Mesenchymal stem cell (in vitro differentiated cells and primary cell): ENCODE data around the gene TMEM213.

Source experiments
- DNase-seq: peaks from one replicate; pipeline ENCODE4 v3.0.0-alpha.2; 2013
- H2AFZ ChIP-seq: one replicate; pipeline ENCODE4 v1.6.1; 2013; ENCODE audit warnings: low read depth, mild to moderate bottlenecking, control low read depth, inconsistent platforms, low read length, moderate library complexity
- H2AK5ac ChIP-seq: 2 replicates; pipeline ENCODE4 v1.6.1; 2013; ENCODE audit warnings: low read length, moderate library complexity, mild to moderate bottlenecking, inconsistent platforms; ENCODE audit not compliant: severe bottlenecking
- H2BK120ac ChIP-seq: one replicate; pipeline ENCODE4 v1.6.1; 2013; ENCODE audit warnings: low read depth, mild to moderate bottlenecking, inconsistent platforms, low read length, moderate library complexity
- H2BK12ac ChIP-seq, 2 experiments: one replicate each; pipeline ENCODE4 v1.6.1; 2013; ENCODE audit warnings: inconsistent platforms in 2 of 2, low read length in 2 of 2, mild to moderate bottlenecking in 2 of 2, moderate library complexity in 2 of 2, control low read depth in 1 of 2
- H2BK15ac ChIP-seq: one replicate; pipeline ENCODE4 v1.6.1; 2013; ENCODE audit warnings: mild to moderate bottlenecking, low read depth, inconsistent platforms; ENCODE audit not compliant: poor library complexity, severe bottlenecking
- H2BK5ac ChIP-seq: 2 replicates; pipeline ENCODE4 v1.6.1; 2013; ENCODE audit warnings: low read depth, mild to moderate bottlenecking, low read length, control low read depth, inconsistent platforms; ENCODE audit not compliant: poor library complexity, severe bottlenecking
- H3K14ac ChIP-seq, 2 experiments: one replicate each; pipeline ENCODE4 v1.6.1; 2013; ENCODE audit warnings: inconsistent platforms in 2 of 2, low read length in 2 of 2, control low read depth in 1 of 2, mild to moderate bottlenecking in 1 of 2, moderate library complexity in 1 of 2
- H3K18ac ChIP-seq, 2 experiments: one replicate each; pipeline ENCODE4 v1.6.1; 2013; ENCODE audit warnings: inconsistent platforms in 2 of 2, low read length in 2 of 2, control low read depth in 1 of 2, low read depth in 1 of 2, mild to moderate bottlenecking in 1 of 2
- H3K23ac ChIP-seq, 2 experiments: one replicate each; pipeline ENCODE4 v1.6.1; 2013; ENCODE audit warnings: inconsistent platforms in 2 of 2, low read length in 2 of 2, mild to moderate bottlenecking in 2 of 2, moderate library complexity in 2 of 2, control low read depth in 1 of 2
- H3K27ac ChIP-seq: 2 replicates; pipeline ENCODE4 v1.5.1; 2013; ENCODE audit warnings: mild to moderate bottlenecking, moderate library complexity, low read length, control low read depth, inconsistent platforms; ENCODE audit not compliant: poor library complexity, severe bottlenecking
- H3K27me3 ChIP-seq, 2 experiments: 2 replicates each; pipeline versions ENCODE4 v1.6.1 to v1.7.0; 2013; ENCODE audit warnings: low read length in 2 of 2, mild to moderate bottlenecking in 2 of 2, moderate library complexity in 2 of 2, control low read depth in 1 of 2, inconsistent platforms in 1 of 2; ENCODE audit not compliant: control insufficient read depth in 1 of 2, insufficient read depth in 1 of 2
- H3K36me3 ChIP-seq, 2 experiments: 2 replicates each; pipeline versions ENCODE4 v1.6.1 to v1.7.0; 2013; ENCODE audit warnings: low read length in 2 of 2, control low read depth in 1 of 2, inconsistent platforms in 1 of 2, low read depth in 1 of 2, mild to moderate bottlenecking in 1 of 2; ENCODE audit not compliant: insufficient read depth in 2 of 2, control insufficient read depth in 1 of 2
- H3K4ac ChIP-seq, 2 experiments: one replicate each; pipeline ENCODE4 v1.6.1; 2013; ENCODE audit warnings: inconsistent platforms in 2 of 2, low read length in 2 of 2, mild to moderate bottlenecking in 2 of 2, moderate library complexity in 2 of 2, control low read depth in 1 of 2, low read depth in 1 of 2
- H3K4me1 ChIP-seq: 2 replicates; pipeline ENCODE4 v1.6.1; 2013; ENCODE audit warnings: low read depth, low read length, control low read depth; ENCODE audit not compliant: control insufficient read depth, insufficient read depth
- H3K4me2 ChIP-seq: 2 replicates; pipeline ENCODE4 v1.6.1; 2013; ENCODE audit warnings: low read length, mild to moderate bottlenecking, inconsistent platforms; ENCODE audit not compliant: poor library complexity, severe bottlenecking
- H3K4me3 ChIP-seq, 2 experiments: 2 replicates each; pipeline versions ENCODE4 v1.5.1 to v1.7.0; 2013; ENCODE audit warnings: low read length in 2 of 2, mild to moderate bottlenecking in 2 of 2, control low read depth in 1 of 2, low read depth in 1 of 2; ENCODE audit not compliant: insufficient read depth in 1 of 2
- H3K79me1 ChIP-seq: replicated peaks from 2 replicates; pipeline ENCODE4 v1.6.1; 2013; ENCODE audit warnings: mild to moderate bottlenecking, control low read depth, low read length, inconsistent platforms; ENCODE audit not compliant: poor library complexity, severe bottlenecking
- H3K9ac ChIP-seq: 2 replicates; pipeline ENCODE4 v1.7.0; 2013; ENCODE audit warnings: mild to moderate bottlenecking, low read length, moderate library complexity
- H3K9me3 ChIP-seq: 2 replicates; pipeline ENCODE4 v1.7.0; 2013; ENCODE audit warnings: mild to moderate bottlenecking, low read length; ENCODE audit not compliant: control insufficient read depth
- H4K8ac ChIP-seq: one replicate; pipeline ENCODE4 v1.6.1; 2013; ENCODE audit warnings: inconsistent platforms, mild to moderate bottlenecking, low read length, moderate library complexity
- H4K91ac ChIP-seq: one replicate; pipeline ENCODE4 v1.6.1; 2013; ENCODE audit warnings: mild to moderate bottlenecking, low read length, inconsistent platforms
- WGBS: methylation state at CpG from one replicate; pipeline ENCODE4 v1.1.7; 2013; ENCODE audit warnings: mixed read lengths; 5-methylcytosine and 5-hydroxymethylcytosine counted together

The TMEM213 gene

GRCh38 chr7:138835087-138835486 lies 37.3 kb downstream of the TMEM213 start:
- no peak for DNase-seq
- Histone ChIP-seq H3K4me3 (no peak overlapping the region), H2AK5ac (no peak overlapping the region), H3K79me1 (no peaks in the 10 kb centered on the region), H4K8ac (no peak overlapping the region), H3K23ac (no peak overlapping the region), H2BK15ac (no peak overlapping the region), H2AFZ (no peak overlapping the region), H3K4me2 (no peak overlapping the region), H2BK12ac (no peak overlapping the region), H3K4ac (no peak overlapping the region), H3K9me3 (no peaks in the 10 kb centered on the region), H2BK120ac (no peak overlapping the region), H3K27ac (no peak overlapping the region), H3K9ac (no peak overlapping the region), H4K91ac (no peak overlapping the region), H3K14ac (no peak overlapping the region), H3K27me3 (no peaks in the 10 kb centered on the region), H3K18ac (no peak overlapping the region), H3K36me3 (peaks cover 0 to 11% of the 10 kb centered on the region in 2 experiments), H2BK5ac (no peak overlapping the region), H3K4me1 (no peaks in the 10 kb centered on the region)
- WGBS, result 92% methylated on average over 9 of the region's 11 CpGs

- Histone ChIP-seq H2BK5ac (no peak overlapping the region), H3K4ac (no peak overlapping the region), H3K4me3 (no peak overlapping the region), H2BK120ac (no peak overlapping the region), H3K23ac (no peak overlapping the region), H2BK15ac (no peak overlapping the region), H3K27ac (no peak overlapping the region), H3K27me3 (no peaks in the 10 kb centered on the region), H4K91ac (no peak overlapping the region), H3K9ac (no peak overlapping the region), H3K79me1 (no peaks in the 10 kb centered on the region), H2AK5ac (no peak overlapping the region), H3K4me2 (no peak overlapping the region), H3K36me3 (peaks cover 0 to 11% of the 10 kb centered on the region in 2 experiments), H2AFZ (no peak overlapping the region), H3K9me3 (no peaks in the 10 kb centered on the region), H2BK12ac (no peak overlapping the region), H3K14ac (no peak overlapping the region), H3K18ac (no peak overlapping the region), H4K8ac (no peak overlapping the region), H3K4me1 (peaks cover 5% of the 10 kb centered on the region)
- no peak for DNase-seq
- 89% methylated on average over 13 of the region's 13 CpGs for WGBS
Observed at GRCh38 chr7:138837627-138838026, 39.8 kb downstream of the TMEM213 start.

GRCh38 chr7:138838166-138838565 lies 40.4 kb downstream of the TMEM213 start:
- no peak for DNase-seq
- peaks cover 0 to 11% of the 10 kb centered on the region in 2 experiments for H3K36me3 ChIP-seq
- H3K27ac ChIP-seq, result no peak overlapping the region
- no peak overlapping the region for H2BK15ac ChIP-seq
- H2AFZ ChIP-seq, result no peak overlapping the region
- WGBS, result 90% methylated on average over 7 of the region's 9 CpGs
- H3K79me1 ChIP-seq, result no peaks in the 10 kb centered on the region
- H3K23ac ChIP-seq, result no peak overlapping the region
- no peak overlapping the region for H2BK12ac ChIP-seq
- no peak overlapping the region for H2BK5ac ChIP-seq
- no peak overlapping the region for H2BK120ac ChIP-seq
- H3K4me1 ChIP-seq, result peaks cover 5% of the 10 kb centered on the region
- H3K4me2 ChIP-seq, result no peak overlapping the region
- no peaks in the 10 kb centered on the region for H3K9me3 ChIP-seq
- no peaks in the 10 kb centered on the region for H3K27me3 ChIP-seq
- no peak overlapping the region for H3K9ac ChIP-seq
- H3K18ac ChIP-seq, result no peak overlapping the region
- no peak overlapping the region for H3K4ac ChIP-seq
- no peak overlapping the region for H4K8ac ChIP-seq
- no peak overlapping the region for H3K14ac ChIP-seq
- H2AK5ac ChIP-seq, result no peak overlapping the region
- H4K91ac ChIP-seq, result no peak overlapping the region
- H3K4me3 ChIP-seq, result no peak overlapping the region

GRCh38 chr7:138842111-138842510 lies 44.3 kb downstream of the TMEM213 start:
- WGBS, result 61% methylated on average over 12 of the region's 12 CpGs
- Histone ChIP-seq H3K9me3 (no peaks in the 10 kb centered on the region), H3K27ac (peak overlapping the region; percentile 90), H2AFZ (peak overlapping the region; percentile 66), H4K91ac (no peak overlapping the region), H3K4me2 (peak overlapping the region; percentile 23), H2BK120ac (no peak overlapping the region), H3K14ac (no peak overlapping the region), H2BK15ac (no peak overlapping the region), H3K4ac (no peak overlapping the region), H3K27me3 (no peaks in the 10 kb centered on the region), H3K79me1 (no peaks in the 10 kb centered on the region), H3K23ac (no peak overlapping the region), H3K36me3 (peaks cover 0 to 11% of the 10 kb centered on the region in 2 experiments), H2AK5ac (no peak overlapping the region), H3K18ac (no peak overlapping the region), H3K4me1 (peaks cover 5% of the 10 kb centered on the region), H2BK5ac (no peak overlapping the region), H3K9ac (no peak overlapping the region), H3K4me3 (no peak overlapping the region), H2BK12ac (peak overlapping the region in 1 of 2 experiments; percentile 13), H4K8ac (peak overlapping the region; percentile 78)
- DNase-seq, result peak; percentile 77
